Measurements from ENCODE around the gene MKLN1.

DNA sequence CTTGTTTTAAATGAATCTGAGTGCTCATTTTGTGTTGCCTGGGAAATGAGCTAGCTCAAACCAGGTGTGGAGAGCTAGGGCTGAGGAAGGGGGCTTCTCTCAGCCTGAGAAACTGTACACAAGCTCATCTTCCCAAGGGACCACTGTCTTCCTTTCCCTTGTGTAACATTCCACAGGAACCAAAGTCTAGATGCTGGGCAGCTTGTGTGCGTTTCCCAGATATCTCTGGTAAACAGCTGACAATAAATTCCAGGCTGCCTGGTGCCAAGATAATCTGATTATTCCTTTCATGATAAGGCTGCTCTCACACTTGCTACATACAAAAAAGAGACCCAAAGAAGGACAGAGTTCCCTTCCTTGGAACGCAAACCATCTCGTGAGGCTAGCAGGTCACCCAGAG lies 33.1 kb upstream of the MKLN1 start:
- TF ChIP-seq GATA2 (IDR thresholded peaks at IDR 0.05; ENCODE audit: low read depth, low read length), result peak; percentile 68
- TF ChIP-seq GATA3 (IDR thresholded peaks at IDR 0.05; ENCODE audit: low read depth, low read length), result no peak

Data from SH-SY5Y (cell line).